C4-2B (cell line): ENCODE data around the gene C19orf67.

Experiments
- ZFX ChIP-seq: fragments of 450-650 bp; IDR thresholded peaks from 2 replicates; pipeline ENCODE4 v1.6.1; 2017
- TF ChIP-seq, protein P1 (sequence below): fragments of 450-650 bp; conservative IDR thresholded peaks from 2 replicates; pipeline ENCODE4 v1.5.1; 2017; ENCODE audit warnings: mild to moderate bottlenecking

DNA sequence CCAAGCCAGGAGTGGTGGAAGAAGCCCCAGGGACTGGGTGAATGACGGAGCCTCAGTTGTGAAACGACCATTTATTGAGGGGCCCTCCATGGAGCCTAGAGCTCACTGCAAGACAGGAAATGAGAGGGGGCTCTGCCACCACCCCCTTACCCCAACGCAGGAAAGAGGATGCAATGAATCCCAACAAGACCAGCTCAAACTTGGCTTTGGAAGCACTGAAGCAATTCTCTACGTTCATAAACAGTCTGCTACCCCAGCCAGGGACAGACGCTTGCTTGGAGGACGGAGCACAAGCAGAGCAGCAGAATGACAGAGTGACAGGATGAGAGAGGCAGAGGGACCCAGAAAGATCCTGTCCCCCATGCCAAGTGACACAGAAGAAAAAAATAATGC is 30.9 kb upstream of the C19orf67 start:
- TF ChIP-seq, protein P1, sequence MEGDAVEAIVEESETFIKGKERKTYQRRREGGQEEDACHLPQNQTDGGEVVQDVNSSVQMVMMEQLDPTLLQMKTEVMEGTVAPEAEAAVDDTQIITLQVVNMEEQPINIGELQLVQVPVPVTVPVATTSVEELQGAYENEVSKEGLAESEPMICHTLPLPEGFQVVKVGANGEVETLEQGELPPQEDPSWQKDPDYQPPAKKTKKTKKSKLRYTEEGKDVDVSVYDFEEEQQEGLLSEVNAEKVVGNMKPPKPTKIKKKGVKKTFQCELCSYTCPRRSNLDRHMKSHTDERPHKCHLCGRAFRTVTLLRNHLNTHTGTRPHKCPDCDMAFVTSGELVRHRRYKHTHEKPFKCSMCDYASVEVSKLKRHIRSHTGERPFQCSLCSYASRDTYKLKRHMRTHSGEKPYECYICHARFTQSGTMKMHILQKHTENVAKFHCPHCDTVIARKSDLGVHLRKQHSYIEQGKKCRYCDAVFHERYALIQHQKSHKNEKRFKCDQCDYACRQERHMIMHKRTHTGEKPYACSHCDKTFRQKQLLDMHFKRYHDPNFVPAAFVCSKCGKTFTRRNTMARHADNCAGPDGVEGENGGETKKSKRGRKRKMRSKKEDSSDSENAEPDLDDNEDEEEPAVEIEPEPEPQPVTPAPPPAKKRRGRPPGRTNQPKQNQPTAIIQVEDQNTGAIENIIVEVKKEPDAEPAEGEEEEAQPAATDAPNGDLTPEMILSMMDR, result no peak
- TF ChIP-seq ZFX, result no peak
